H1 (cell line): ENCODE results near the gene OPALIN. TPM values are rescaled to one million over a fixed set of nuclear protein-coding genes. Genes with fewer than 3 reads are reported as not detected.

ENCODE experiments used
- CTCF ChIA-PET: fragments of 300-600 bp; sonication (Branson Sonifier 250); formaldehyde crosslinking; loops from one replicate; lab custom pipeline; 2021; ENCODE audit not compliant: partially characterized antibody; lab: Charles Lee
- POLR2A ChIA-PET: fragments of 300-600 bp; sonication (Branson Sonifier 250); formaldehyde crosslinking; loops from one replicate; lab custom pipeline; 2021; ENCODE audit warnings: inconsistent platforms; ENCODE audit not compliant: partially characterized antibody; lab: Charles Lee
- DNase-seq, 2 experiments: peaks; one replicate each; pipeline versions ENCODE4 v3.0.0 to v3.0.0-alpha.2; 2010 to 2022; ENCODE audit warnings: low spot score in 2 of 2, low read depth in 1 of 2, mixed read lengths in 1 of 2
- FAIRE-seq: peaks from 2 replicates; lab custom pipeline; 2011; peaks lifted over from hg19 to GRCh38; lab: Jason Lieb, UNC
- H2AFZ ChIP-seq: 2 replicates; pipeline ENCODE4 v1.8.1; 2012; ENCODE audit warnings: low read length, inconsistent platforms
- H2AK5ac ChIP-seq: 2 replicates; pipeline ENCODE4 v1.6.1; 2013; ENCODE audit warnings: low read depth, low read length
- H2BK120ac ChIP-seq: replicated peaks from 2 replicates; pipeline ENCODE3; 2013; ENCODE audit warnings: low read depth, low read length, inconsistent platforms
- H2BK12ac ChIP-seq: 2 replicates; pipeline ENCODE4 v1.6.1; 2013; ENCODE audit warnings: low read depth, low read length
- H2BK15ac ChIP-seq: 2 replicates; pipeline ENCODE4 v1.6.1; 2013; ENCODE audit warnings: low read length
- H2BK20ac ChIP-seq: 2 replicates; pipeline ENCODE4 v1.6.1; 2013; ENCODE audit warnings: low read length
- H2BK5ac ChIP-seq: 2 replicates; pipeline ENCODE4 v1.6.1; 2013; ENCODE audit warnings: low read depth, low read length
- H3K14ac ChIP-seq: 2 replicates; pipeline ENCODE4 v1.6.1; 2013; ENCODE audit warnings: inconsistent platforms; ENCODE audit not compliant: insufficient read length
- H3K18ac ChIP-seq: 2 replicates; pipeline ENCODE4 v1.6.1; 2013; ENCODE audit warnings: low read length; ENCODE audit errors: extremely low read depth
- H3K23ac ChIP-seq: 2 replicates; pipeline ENCODE4 v1.6.1; 2013; ENCODE audit warnings: inconsistent platforms; ENCODE audit not compliant: insufficient read length
- H3K23me2 ChIP-seq: 2 replicates; pipeline ENCODE4 v1.6.1; 2013; ENCODE audit warnings: low read depth, low read length
- H3K27ac ChIP-seq: 2 replicates; pipeline ENCODE4 v1.6.1; 2011; ENCODE audit warnings: low read depth, low read length, inconsistent platforms
- H3K27me3 ChIP-seq, 4 experiments: replicated peaks in 1 of 4; 1 replicate in 1 of 4; 2 replicates in 3 of 4; pipeline versions ENCODE4 v1.6.1 to v1.8.1; 2011 to 2013; ENCODE audit warnings: low read length in 3 of 4, mild to moderate bottlenecking in 3 of 4, inconsistent platforms in 2 of 4, mixed read lengths in 2 of 4, moderate library complexity in 1 of 4; ENCODE audit not compliant: control insufficient read depth in 3 of 4, insufficient read depth in 3 of 4; ENCODE audit errors: extremely low read depth in 1 of 4
- H3K36me3 ChIP-seq, 4 experiments: 2 replicates each; pipeline versions ENCODE4 v1.6.1 to v1.8.1; 2011 to 2013; ENCODE audit warnings: mild to moderate bottlenecking in 4 of 4, low read length in 3 of 4, moderate library complexity in 2 of 4, control low read depth in 1 of 4, inconsistent platforms in 1 of 4; ENCODE audit not compliant: insufficient read depth in 4 of 4, control insufficient read depth in 2 of 4
- H3K4ac ChIP-seq: replicated peaks from 2 replicates; pipeline ENCODE3; 2013; ENCODE audit warnings: low read length, low read depth, mixed read lengths, inconsistent platforms; ENCODE audit not compliant: insufficient read length
- H3K4me1 ChIP-seq, 4 experiments: replicated peaks in 1 of 4; 1 replicate in 1 of 4; 2 replicates in 3 of 4; pipeline versions ENCODE4 v1.6.1 to v1.8.1; 2011 to 2013; ENCODE audit warnings: low read length in 3 of 4, inconsistent platforms in 2 of 4, mixed read lengths in 1 of 4; ENCODE audit not compliant: insufficient read depth in 4 of 4, control insufficient read depth in 3 of 4
- H3K4me2 ChIP-seq, 2 experiments: 2 replicates each; pipeline versions ENCODE4 v1.6.1 to v1.8.1; 2011 to 2013; ENCODE audit warnings: low read depth in 2 of 2, low read length in 2 of 2, control low read depth in 1 of 2, inconsistent platforms in 1 of 2, mild to moderate bottlenecking in 1 of 2; ENCODE audit not compliant: insufficient read depth in 1 of 2
- H3K4me3 ChIP-seq, 4 experiments: fragments of 200-600, 300-600 bp in 1 of 4; sonication (generic), shearing (Covaris generic), sonication (Bioruptor Twin) in 1 of 4; 2 replicates each; pipeline versions ENCODE4 v1.5.1 to v1.8.1; 2011 to 2016; ENCODE audit warnings: low read length in 4 of 4, low read depth in 3 of 4, control low read depth in 2 of 4, inconsistent platforms in 2 of 4, mild to moderate bottlenecking in 2 of 4, mixed read lengths in 1 of 4, moderate library complexity in 1 of 4; ENCODE audit not compliant: insufficient read depth in 2 of 4; ENCODE audit errors: extremely low read depth in 1 of 4
- H3K56ac ChIP-seq: replicated peaks from 2 replicates; pipeline ENCODE3; 2013; ENCODE audit warnings: low read depth, mild to moderate bottlenecking, mixed read lengths, low read length, inconsistent platforms; ENCODE audit not compliant: insufficient read length
- H3K79me1 ChIP-seq: 2 replicates; pipeline ENCODE4 v1.6.1; 2013; ENCODE audit warnings: low read depth, low read length, control low read depth
- H3K79me2 ChIP-seq, 2 experiments: 2 replicates each; pipeline versions ENCODE4 v1.6.1 to v1.8.1; 2012 to 2013; ENCODE audit warnings: low read length in 2 of 2, mild to moderate bottlenecking in 2 of 2, inconsistent platforms in 1 of 2; ENCODE audit not compliant: insufficient read depth in 2 of 2, control insufficient read depth in 1 of 2
- H3K9ac ChIP-seq, 4 experiments: replicated peaks in 1 of 4; 1 replicate in 1 of 4; 2 replicates in 3 of 4; pipeline versions ENCODE4 v1.6.1 to v1.8.1; 2011 to 2013; ENCODE audit warnings: low read depth in 3 of 4, low read length in 3 of 4, control low read depth in 2 of 4, mild to moderate bottlenecking in 2 of 4, moderate library complexity in 2 of 4, inconsistent platforms in 1 of 4; ENCODE audit errors: extremely low read depth in 1 of 4
- H3K9me3 ChIP-seq, 2 experiments: 2 replicates each; pipeline versions ENCODE4 v1.6.1 to v1.8.1; 2012 to 2013; ENCODE audit warnings: mild to moderate bottlenecking in 2 of 2, moderate library complexity in 2 of 2, control low read depth in 1 of 2, inconsistent platforms in 1 of 2, low read depth in 1 of 2, low read length in 1 of 2, mixed read lengths in 1 of 2; ENCODE audit not compliant: insufficient read depth in 2 of 2
- H4K20me1 ChIP-seq, 2 experiments: replicated peaks in 1 of 2; 2 replicates each; pipeline versions ENCODE3 to v1.8.1; 2011 to 2013; ENCODE audit warnings: inconsistent platforms in 2 of 2, low read length in 2 of 2, mild to moderate bottlenecking in 1 of 2; ENCODE audit not compliant: insufficient read depth in 2 of 2, control insufficient read depth in 1 of 2
- H4K5ac ChIP-seq: 2 replicates; pipeline ENCODE4 v1.6.1; 2013; ENCODE audit warnings: low read length, low read depth, mixed read lengths, inconsistent platforms; ENCODE audit not compliant: insufficient read length
- H4K8ac ChIP-seq: 2 replicates; pipeline ENCODE4 v1.8.0; 2013; ENCODE audit warnings: mild to moderate bottlenecking, moderate library complexity, low read length, inconsistent platforms; ENCODE audit not compliant: insufficient read depth; ENCODE audit errors: extremely low read depth
- H4K91ac ChIP-seq: replicated peaks from 2 replicates; pipeline ENCODE3; 2013; ENCODE audit warnings: low read length, mixed read lengths, inconsistent platforms; ENCODE audit not compliant: insufficient read length
- CREB1 ChIP-seq: IDR thresholded peaks from 2 replicates; pipeline ENCODE4 v1.6.1; 2012; ENCODE audit warnings: inconsistent platforms
- CTBP2 ChIP-seq: IDR thresholded peaks from 2 replicates; pipeline ENCODE4 v1.7.0; 2011; ENCODE audit warnings: borderline replicate concordance, mild to moderate bottlenecking, moderate library complexity, mixed read lengths, low read length; ENCODE audit not compliant: insufficient read depth, insufficient read length
- EZH2 ChIP-seq: fragments of 200-600 bp; sonication (generic); IDR thresholded peaks from 2 replicates; pipeline ENCODE4 v1.7.1; 2012; ENCODE audit warnings: low read depth, mild to moderate bottlenecking, moderate library complexity, low read length, inconsistent platforms; ENCODE audit not compliant: severe bottlenecking
- POLR2AphosphoS5 ChIP-seq: IDR thresholded peaks from 2 replicates; pipeline ENCODE4 v1.6.1; 2011; ENCODE audit warnings: low read depth, low read length
- RFX5 ChIP-seq: IDR thresholded peaks from 2 replicates; pipeline ENCODE4 v1.6.1; 2011; ENCODE audit warnings: low read depth, low read length, improper control_type of control experiment, borderline replicate concordance
- SIN3A ChIP-seq, 2 experiments: IDR thresholded peaks in 1 of 2; conservative IDR thresholded peaks in 1 of 2; 2 replicates each; pipeline ENCODE4 v1.6.1; 2011 to 2012; ENCODE audit warnings: low read length in 2 of 2, improper control_type of control experiment in 1 of 2, low read depth in 1 of 2, mild to moderate bottlenecking in 1 of 2
- SP1 ChIP-seq: IDR thresholded peaks from 2 replicates; pipeline ENCODE4 v1.6.1; 2011; ENCODE audit warnings: low read depth, low read length
- SP4 ChIP-seq: IDR thresholded peaks from 2 replicates; pipeline ENCODE4 v1.6.1; 2012; ENCODE audit warnings: low read length, inconsistent platforms
- TCF12 ChIP-seq: IDR thresholded peaks from 2 replicates; pipeline ENCODE4 v1.6.1; 2011; ENCODE audit warnings: low read depth, mild to moderate bottlenecking, low read length
- TEAD4 ChIP-seq: IDR thresholded peaks from 2 replicates; pipeline ENCODE4 v1.6.1; 2012; ENCODE audit warnings: low read depth, low read length, inconsistent platforms, mixed read lengths
- WGBS, 2 experiments: shearing (Covaris generic) in 1 of 2; methylation state at CpG; one replicate each; pipeline versions ENCODE4 v1.1.6 to v1.1.7; 2013 to 2015; ENCODE audit warnings: low lambda C conversion rate in 2 of 2, mixed read lengths in 2 of 2, inconsistent platforms in 1 of 2, low coverage in 1 of 2, missing lambda C conversion rate in 1 of 2; ENCODE audit not compliant: insufficient replicate concordance in 2 of 2, insufficient coverage in 1 of 2, insufficient read length in 1 of 2; ENCODE audit errors: extremely low coverage in 1 of 2, missing lambda C conversion rate in 1 of 2; 5-methylcytosine and 5-hydroxymethylcytosine counted together
- polyA plus RNA-seq, 7 experiments: library from polyadenylated mRNA; depleted of rRNA in 3 of 7; stranded (reverse) in 5 of 7; unstranded in 2 of 7; fragments of >200 nt in 5 of 7; fragments of 200-250 nt in 2 of 7; gene quantifications; 1 replicate in 5 of 7; 2 replicates in 1 of 7; 4 replicates in 1 of 7; pipeline versions ENCODE4 v1.2.1 to v1.2.3, GENCODE V29; 2011 to 2013; ENCODE audit warnings: missing spikeins in 2 of 7, mixed read lengths in 2 of 7
- total RNA-seq: library from RNA; stranded (reverse); fragmentation: NEBNext Ultra II Directional; extraction: Animal tissue kit (Norgen Biotek cat#: 25700); gene quantifications from 2 replicates; pipeline ENCODE4 v1.2.1, GENCODE V29; 2021
- TF ChIP-seq, protein P1 (sequence below): IDR thresholded peaks from 2 replicates; pipeline ENCODE4 v1.6.1; 2011; ENCODE audit warnings: low read length, improper control_type of control experiment
- TF ChIP-seq, protein P2 (sequence below): IDR thresholded peaks from 2 replicates; pipeline ENCODE4 v1.6.1; 2012; ENCODE audit warnings: inconsistent platforms

The OPALIN gene
- total and polyA plus RNA-seq, 2 of the 8 experiments (the other 6 are each of a cell fraction or from before 2014, with no cell fraction given), result 0.03 TPM; not detected in 1

DNA sequence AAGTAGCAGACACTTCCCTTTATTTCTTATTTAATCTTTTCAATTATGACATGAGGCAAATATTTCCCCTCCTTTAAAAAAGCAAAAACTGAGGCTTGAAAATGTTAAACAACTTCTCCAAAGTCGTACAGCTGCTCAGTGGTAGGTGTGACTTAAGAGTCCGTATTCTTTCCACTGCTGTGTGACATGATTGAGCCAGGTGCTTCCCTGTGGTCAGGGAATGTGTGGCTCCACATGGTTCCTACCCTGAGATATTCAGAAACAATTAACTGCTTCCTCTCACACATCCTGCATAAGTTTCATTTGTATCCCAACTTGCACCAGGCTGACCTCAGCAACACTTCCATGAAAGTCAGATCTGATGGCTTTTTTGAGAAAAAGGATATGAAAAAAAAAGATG lies 13.6 kb downstream of the OPALIN start:
- no peak overlapping the region for H2BK20ac ChIP-seq
- no peak overlapping the region for H2AFZ ChIP-seq
- CTCF ChIA-PET, result interaction anchor here (1.1 to 1.8 kb wide), 2 partner anchors 11 to 29 kb away, joined by 3 to 4 read pairs; no protein-coding TSS in a partner anchor
- no peak overlapping the region for H3K18ac ChIP-seq
- no peaks in the 10 kb centered on the region for H3K23me2 ChIP-seq
- H3K36me3 ChIP-seq, result peaks cover 0 to 3% (median 0%) of the 10 kb centered on the region in 4 experiments; a peak in 1 of 8 replicates
- DNase-seq (no peak), FAIRE-seq (peak; percentile 98)
- H3K23ac ChIP-seq, result no peak overlapping the region
- no peak overlapping the region for H4K8ac ChIP-seq
- 0 out of 2 replicates have a peak overlapping the region, but pooled peaks have one; percentile 80 for H2BK5ac ChIP-seq
- H3K4me3 ChIP-seq, result peak overlapping the region in 1 of 4 experiments; percentile 31; a peak in 1 of 8 replicates
- H3K27ac ChIP-seq, result peak overlapping the region; percentile 26; the same call in 1 of the 2 replicates
- no peak overlapping the region for H3K56ac ChIP-seq
- H3K27me3 ChIP-seq, result peaks cover 0 to 1% (median 0%) of the 10 kb centered on the region in 4 experiments; a peak in 1 of 7 replicates
- no peaks in the 10 kb centered on the region for H4K20me1 ChIP-seq
- H3K4ac ChIP-seq, result no peak overlapping the region
- H3K79me1 ChIP-seq, result no peaks in the 10 kb centered on the region
- H3K14ac ChIP-seq, result no peak overlapping the region
- H2BK12ac ChIP-seq, result no peak overlapping the region
- peaks cover 10 to 11% of the 10 kb centered on the region in 2 experiments for H3K9me3 ChIP-seq
- 18% methylated on average over 2 of the region's 2 CpGs; no CpG with 5 or more reads in 1 of the 2 experiments for WGBS, 2 experiments
- POLR2A ChIA-PET, result interaction anchor here (0.5 to 0.8 kb wide), 3 partner anchors 12 to 215 kb away, joined by 3 to 4 read pairs (median 3); partner anchors contain the start of gene ZNF518A
- H4K5ac ChIP-seq, result no peak overlapping the region
- no peaks in the 10 kb centered on the region for H3K79me2 ChIP-seq
- no peak overlapping the region for H2BK15ac ChIP-seq
- peak overlapping the region; percentile 7 to 19; a peak in 1 of 4 replicates for H3K4me2 ChIP-seq
- H2BK120ac ChIP-seq, result no peak overlapping the region
- H4K91ac ChIP-seq, result no peak overlapping the region
- H2AK5ac ChIP-seq, result no peak overlapping the region
- H3K9ac ChIP-seq, result no peak overlapping the region
- H3K4me1 ChIP-seq, result peaks cover 0 to 14% (median 8%) of the 10 kb centered on the region in 4 experiments; a peak in 6 of 7 replicates
- TF ChIP-seq RFX5, result no peak
- no peak for TF ChIP-seq CTBP2
- no peak for TF ChIP-seq SP4
- TF ChIP-seq SP1, result peak; percentile 76; the same call in 1 of the 2 replicates
- TF ChIP-seq, protein P1, sequence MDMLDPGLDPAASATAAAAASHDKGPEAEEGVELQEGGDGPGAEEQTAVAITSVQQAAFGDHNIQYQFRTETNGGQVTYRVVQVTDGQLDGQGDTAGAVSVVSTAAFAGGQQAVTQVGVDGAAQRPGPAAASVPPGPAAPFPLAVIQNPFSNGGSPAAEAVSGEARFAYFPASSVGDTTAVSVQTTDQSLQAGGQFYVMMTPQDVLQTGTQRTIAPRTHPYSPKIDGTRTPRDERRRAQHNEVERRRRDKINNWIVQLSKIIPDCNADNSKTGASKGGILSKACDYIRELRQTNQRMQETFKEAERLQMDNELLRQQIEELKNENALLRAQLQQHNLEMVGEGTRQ, result no peak
- no peak for TF ChIP-seq POLR2AphosphoS5
- TF ChIP-seq CREB1, result no peak; the same call in 1 of the 2 replicates
- TF ChIP-seq EZH2, result no peak
- TF ChIP-seq TEAD4, result peak; percentile 91
- TF ChIP-seq, protein P2, sequence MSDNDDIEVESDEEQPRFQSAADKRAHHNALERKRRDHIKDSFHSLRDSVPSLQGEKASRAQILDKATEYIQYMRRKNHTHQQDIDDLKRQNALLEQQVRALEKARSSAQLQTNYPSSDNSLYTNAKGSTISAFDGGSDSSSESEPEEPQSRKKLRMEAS, result peak; percentile 63
- TF ChIP-seq SIN3A (conservative IDR thresholded peaks at IDR 0.05 in 1 of 2, IDR thresholded peaks at IDR 0.05 in 1 of 2; ENCODE audit: low read depth in 1 of 2, low read length in 2 of 2), result no peak
- peak; percentile 91 for TF ChIP-seq TCF12
